ENCODE measurements around the gene MTARC2.
"Not testable (repeated sequence)": the region's sequence is repeated elsewhere in the genome, so short reads cannot be mapped to it uniquely, and the experiment has no call there.

Gene MTARC2

DNA sequence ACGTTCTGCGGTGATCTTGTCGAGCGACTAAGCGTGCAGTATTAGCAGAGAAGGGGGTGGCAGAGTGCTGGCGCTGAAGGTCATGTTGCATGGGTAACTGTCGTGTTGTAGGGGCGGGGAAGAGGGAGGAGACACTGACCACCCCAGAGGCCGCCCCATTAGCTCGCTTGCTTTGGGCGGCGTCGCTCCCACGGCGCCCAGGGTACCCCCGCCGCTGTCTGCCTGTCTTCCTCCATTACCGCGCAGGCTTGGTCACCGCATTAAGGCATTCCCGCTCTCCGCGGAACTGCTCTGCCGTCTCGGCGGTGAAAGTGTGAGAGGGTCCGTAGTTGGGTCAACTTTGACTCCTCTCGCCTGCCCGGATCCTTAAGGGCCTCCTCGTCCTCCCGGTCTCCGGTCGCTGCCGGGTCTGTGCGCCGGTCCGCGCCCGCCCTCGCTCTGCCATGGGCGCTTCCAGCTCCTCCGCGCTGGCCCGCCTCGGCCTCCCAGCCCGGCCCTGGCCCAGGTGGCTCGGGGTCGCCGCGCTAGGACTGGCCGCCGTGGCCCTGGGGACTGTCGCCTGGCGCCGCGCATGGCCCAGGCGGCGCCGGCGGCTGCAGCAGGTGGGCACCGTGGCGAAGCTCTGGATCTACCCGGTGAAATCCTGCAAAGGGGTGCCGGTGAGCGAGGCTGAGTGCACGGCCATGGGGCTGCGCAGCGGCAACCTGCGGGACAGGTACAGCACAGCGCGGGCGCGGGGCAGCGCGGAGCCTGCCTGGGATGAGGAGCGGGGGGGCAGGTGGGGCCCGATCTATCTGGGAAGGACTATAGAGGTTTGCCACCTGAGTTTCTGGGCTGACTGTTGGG lies at the start of gene MTARC2:
Gene MTARC2 (plus strand): TSS at position 234 of the 846 bp plus-strand sequence. CDS start 210 bp downstream, at position 444.
- DNase-seq: no peak

DNA sequence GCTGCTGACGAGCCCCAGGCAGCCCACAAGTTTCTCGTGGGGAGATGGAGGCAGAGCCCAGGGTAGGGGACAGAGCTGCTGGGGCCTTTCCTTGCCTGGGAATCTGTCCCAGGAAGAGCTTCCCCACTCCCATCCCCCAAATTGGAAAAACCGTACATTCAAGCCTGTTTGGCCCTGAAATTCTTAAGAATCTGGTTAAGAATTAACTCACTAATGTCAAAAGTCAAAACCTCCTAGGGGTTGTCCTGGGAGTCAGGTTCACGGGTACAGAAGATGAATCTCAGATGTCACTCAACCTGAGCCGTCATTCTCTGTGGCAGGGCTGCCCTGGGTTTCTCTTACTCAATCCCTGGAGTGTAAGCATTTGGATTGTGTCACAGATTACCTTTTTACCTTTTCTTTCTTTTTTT lies 49.5 kb upstream of the MTARC2 start:
- no peak for DNase-seq

DNA sequence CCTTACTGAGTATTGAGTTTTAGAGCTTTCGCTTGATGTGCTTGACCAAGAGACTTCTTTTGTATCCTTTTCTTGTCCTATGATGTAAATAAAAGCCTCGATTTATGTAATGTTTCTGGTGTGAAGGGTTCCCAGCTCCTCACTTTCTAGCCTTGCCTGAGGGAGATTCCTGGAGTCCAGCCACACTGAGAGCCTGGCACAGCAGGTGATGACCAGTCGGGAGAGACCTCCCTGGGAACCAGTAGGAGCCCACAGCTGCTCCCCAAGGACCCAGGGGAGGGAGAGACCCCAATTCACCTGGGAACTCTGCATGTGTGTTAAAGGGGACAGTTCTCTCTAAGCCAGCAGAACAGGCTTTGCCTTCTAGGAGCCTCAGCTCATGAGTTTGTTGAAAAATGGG lies 49.1 kb upstream of the MTARC2 start:
- DNase-seq: no peak

DNA sequence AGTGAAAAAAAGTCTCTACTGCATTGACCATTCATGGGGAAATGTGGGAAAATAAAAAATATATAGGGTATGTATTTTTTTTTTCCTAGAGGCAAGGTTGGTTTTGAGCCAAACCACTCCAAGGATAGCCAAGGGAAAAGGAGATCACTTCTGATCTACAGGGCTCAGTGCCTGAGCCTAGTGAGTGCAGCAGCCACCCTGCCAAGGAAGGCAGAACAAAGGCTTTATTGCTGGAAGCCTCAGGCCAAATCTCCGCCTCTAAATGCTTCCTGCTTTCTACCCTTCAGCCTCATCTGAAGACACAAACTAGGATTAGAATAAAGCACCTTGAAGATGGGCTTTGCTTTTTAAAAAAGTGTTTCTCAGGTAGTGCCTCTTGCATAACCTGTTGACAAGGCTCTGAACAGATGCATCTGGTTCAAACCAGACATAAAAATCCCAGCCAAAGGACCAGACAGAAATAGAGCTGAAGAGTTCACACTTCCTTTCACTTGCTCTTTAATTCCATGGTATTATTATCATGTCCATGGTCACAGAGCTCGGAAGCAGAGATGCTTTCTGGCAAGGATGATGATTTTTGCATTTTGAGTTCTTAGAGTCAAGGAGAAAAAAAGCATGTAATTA lies 47.5 kb upstream of the MTARC2 start:
- no peak for DNase-seq

DNA sequence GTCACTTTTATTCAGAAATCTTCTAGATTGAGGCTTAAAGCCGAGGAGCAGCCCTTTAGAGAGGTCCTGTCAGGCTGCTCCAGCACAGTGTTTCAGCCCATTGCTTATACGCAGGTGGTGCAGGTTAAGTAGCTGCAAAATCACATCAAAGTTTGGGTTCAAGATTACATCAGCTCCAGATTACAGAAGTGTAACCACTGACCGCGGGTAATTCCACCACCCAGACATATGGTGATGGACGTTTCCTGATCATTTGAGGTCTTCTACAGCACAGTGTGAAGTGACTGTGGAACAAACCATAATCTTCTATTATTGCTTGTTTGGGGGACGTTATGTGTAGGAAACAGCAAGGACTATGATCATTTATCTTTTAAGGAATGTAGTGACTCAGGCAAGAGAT lies 46.1 kb upstream of the MTARC2 start:
- DNase-seq: no peak

DNA sequence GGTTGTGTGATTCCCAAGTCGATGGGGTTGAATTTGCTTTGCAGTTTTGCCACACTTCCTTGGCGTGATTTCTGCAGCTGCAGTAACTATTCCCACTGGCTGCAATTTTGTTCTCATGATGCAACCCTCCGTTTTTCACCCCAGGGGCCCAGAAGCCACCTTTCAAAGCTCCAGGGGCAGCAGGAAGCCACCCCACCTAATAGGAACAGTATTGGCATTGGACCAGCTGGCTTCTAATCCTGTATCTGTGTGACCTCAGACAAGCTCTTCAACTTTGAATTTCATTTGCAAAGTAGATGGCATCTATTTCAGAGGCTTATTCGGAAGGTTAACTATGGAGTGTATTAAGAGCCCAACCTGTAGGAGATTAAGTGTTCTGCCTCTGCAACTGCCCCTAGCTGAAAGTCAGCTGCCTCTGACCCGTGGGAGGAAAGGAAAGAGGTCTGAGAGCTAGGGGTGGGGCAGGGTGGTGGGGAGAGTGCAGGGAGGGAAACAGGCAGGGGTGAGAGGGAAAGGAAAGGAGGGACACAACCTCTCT lies 45.3 kb upstream of the MTARC2 start:
- DNase-seq: no peak

DNA sequence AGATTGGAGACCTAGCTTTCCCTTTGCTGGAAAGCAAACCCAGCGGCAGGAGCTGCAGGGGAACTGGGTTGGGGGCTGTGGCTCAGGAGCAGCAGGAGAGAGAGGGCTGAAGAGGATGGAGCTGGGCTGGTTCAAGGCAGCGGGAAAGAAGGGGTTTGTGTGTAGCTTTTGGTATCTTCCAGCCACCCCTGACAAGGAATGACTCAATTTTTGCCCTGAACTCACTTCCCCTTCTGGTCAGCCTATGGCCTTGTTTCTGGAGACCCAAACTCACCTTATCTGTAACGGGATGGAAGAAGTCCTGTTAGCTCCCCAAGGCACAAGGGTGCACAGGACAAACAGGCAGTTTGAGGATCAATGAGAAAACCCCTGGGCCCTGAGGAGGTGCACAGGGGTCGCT lies 44.8 kb upstream of the MTARC2 start:
- no peak for DNase-seq

DNA sequence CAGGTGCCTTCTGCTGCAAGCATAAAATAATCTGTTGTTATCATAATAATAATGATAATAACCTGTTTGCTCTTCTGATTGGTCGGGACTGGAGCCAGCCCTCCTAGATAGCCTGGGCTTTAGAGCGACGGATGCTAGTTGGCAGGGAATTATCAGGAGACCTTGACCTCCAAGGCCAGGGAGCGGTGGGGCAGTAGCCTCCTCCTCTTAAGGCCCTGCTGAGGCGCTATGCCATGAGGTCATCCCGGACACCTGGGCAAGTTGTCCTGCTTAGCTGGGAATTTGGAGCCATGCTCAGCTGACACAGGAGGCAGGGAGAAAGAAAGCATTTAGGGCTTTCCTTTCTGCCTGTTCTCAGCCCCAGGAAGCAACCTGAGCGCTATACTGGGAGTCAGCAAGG lies 42.3 kb upstream of the MTARC2 start:
- DNase-seq: no peak

DNA sequence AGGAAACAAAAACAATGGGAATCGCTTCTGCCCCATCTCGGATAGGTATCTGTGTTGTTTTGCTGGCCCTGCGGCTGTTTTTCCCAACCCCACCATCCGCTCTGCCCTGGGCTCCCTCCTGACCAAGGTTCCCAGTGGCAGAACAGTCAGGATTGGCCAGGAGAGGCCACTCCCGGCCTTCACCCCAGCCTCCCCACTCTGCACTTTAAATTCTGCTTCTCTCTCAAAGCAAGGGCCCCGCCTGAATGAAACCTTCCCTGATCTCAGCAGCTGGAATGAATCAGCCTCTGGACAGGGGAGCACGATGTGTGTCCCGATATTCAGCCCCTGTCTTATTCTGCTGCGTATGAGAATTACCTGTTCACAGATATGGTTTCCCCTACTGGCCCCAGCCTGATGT lies 41.6 kb upstream of the MTARC2 start:
- DNase-seq: no peak

DNA sequence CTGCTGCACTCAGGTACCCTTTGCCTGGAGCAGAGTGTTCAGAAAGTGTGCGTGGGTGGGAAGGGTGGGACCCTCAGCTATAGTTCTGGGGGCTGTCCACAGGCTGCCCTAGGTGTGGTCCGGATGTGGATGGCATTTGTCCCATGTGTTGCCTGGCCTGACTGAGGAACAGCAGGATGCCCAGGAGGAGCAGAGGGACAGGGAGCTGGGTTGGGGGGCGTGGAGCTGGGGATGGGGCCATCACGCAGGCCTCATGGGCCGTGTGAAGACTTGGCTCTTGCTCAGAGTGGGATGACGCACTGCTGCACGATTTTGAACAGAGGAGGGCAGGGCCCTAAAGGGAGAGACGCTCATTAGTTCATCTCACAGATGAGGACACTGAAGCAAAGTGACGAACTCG lies 41.0 kb upstream of the MTARC2 start:
- DNase-seq: no peak

DNA sequence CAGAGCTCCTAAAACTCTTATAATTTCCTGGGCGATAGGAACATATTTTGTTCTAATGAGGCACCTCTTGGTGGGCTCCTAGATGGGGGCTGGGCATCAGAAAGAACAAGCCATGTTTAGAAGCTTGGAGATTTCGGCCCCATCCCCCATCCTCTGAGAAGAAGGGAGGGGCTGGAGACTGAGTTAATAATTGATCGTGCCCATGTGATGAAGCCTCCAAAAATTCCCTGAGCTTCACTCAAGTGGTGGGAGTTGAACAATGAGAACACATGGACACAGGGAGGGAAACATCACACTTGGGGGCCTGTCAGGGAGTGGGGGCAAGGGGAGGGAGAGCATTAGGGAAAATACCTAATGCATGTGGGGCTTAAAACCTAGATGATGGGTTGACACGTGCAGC lies 39.9 kb upstream of the MTARC2 start:
- DNase-seq: no peak

DNA sequence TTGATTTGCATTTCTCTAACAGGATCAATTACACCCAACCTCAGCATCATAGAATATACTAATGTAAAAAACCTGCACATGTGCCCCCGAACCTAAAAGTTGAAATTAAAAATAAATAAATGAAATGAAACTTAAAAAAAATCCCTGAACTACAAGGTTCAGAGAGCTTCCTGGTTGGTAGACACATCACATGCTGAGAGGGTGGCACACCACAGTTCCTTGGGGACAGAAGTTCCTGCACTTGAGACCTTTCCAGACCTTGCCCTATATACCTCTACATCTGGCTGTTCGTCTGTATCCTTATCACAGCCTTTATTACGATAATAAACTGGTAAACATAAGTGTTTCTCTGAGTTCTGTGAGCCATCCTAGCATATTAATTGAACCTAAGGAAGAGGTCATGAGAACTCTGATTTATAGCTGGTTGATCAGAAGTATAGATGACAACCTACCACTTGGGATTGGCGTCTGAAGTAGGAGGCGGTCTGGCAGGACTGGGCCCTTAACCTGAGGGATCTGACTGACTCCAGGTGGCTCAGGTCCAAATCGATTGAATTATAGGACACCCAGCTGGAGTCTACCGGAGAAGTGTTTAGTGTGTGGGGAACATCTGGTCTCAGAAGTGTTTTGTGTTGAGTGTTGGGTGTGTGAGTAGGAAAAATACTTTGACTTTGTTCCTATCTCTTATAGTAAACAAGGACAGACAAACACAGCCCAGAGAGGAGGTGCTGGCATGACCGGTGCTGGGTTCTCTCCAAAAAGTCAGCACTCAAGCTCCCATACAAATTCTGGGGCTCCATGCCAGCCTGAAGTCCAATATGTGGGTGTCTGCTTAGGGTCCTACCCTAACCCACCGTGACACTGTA lies 39.0 kb upstream of the MTARC2 start:
- no peak for DNase-seq

DNA sequence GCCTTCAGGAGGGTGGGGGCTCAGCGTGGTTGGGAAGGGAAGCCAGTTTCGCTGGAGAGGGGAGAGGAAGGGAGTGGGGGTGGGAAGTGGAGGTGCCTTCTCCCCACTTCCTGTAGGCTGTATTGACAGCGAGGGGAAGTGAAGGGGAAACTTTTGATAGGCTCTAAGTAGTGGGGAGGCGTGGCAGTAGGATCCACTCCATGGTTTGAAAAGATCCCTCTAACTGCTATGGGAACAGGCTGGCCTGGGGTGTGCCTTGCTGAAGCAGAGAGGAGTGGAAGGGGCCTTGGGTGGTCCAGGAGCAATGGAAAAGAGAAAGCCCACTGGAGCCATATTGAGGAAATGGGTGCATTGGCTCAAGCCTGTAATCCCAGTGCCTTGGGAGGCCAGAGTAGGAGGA lies 37.8 kb upstream of the MTARC2 start:
- no peak for DNase-seq

DNA sequence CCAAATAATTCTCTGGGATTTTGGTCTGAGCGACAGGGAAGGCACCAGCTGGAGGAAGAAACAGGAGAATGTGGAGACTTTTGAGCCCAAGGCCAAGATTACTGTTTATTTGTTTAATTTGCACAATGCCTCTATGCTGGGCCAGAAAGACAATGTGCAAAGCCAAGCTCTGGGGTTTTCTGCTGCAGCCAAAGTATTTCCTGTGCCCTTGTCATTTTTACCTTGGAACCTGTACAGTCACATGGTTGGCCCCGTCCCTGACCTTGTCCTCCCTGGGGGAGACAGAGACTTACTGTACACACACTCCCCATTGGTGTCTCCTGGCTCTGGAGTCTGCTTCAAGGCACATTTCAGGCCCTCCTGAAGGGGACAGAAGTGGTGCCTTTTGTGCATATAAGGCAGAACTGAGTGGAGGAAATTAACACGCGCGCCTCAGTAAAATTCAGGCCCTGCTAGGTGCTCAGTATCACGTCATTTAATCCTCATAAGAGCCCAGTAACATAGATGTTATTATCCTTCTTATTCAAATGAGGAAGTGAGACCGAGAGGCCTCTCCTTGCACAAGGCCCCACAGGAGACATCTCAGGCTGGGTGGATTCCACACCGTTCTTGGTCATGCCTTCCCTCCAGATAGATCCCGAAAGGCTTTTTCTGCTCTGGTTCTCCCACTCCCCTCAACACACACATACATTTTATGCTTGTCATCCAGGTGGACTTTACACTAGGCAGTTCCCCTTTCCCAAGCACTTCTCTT lies 36.9 kb upstream of the MTARC2 start:
- no peak for DNase-seq

DNA sequence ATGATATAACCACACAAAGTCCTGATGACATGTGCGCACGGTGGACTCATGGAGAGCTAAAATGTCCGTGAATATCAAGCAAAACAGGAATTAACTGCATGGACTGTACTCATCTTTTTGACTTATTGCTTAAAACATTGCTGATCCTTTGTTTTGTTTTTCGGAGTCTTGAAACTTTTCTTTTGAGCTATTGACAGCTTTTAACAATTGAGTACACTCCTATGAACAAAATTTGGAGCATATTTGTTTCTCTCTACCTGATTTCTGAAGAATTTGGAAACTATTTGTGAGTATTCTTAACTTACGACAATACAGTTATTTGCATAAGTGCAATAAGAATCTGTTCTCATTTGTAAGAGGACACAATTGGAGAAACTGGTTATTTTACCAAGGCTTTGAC lies 32.1 kb upstream of the MTARC2 start:
- not testable (repeated sequence) for DNase-seq

DNA sequence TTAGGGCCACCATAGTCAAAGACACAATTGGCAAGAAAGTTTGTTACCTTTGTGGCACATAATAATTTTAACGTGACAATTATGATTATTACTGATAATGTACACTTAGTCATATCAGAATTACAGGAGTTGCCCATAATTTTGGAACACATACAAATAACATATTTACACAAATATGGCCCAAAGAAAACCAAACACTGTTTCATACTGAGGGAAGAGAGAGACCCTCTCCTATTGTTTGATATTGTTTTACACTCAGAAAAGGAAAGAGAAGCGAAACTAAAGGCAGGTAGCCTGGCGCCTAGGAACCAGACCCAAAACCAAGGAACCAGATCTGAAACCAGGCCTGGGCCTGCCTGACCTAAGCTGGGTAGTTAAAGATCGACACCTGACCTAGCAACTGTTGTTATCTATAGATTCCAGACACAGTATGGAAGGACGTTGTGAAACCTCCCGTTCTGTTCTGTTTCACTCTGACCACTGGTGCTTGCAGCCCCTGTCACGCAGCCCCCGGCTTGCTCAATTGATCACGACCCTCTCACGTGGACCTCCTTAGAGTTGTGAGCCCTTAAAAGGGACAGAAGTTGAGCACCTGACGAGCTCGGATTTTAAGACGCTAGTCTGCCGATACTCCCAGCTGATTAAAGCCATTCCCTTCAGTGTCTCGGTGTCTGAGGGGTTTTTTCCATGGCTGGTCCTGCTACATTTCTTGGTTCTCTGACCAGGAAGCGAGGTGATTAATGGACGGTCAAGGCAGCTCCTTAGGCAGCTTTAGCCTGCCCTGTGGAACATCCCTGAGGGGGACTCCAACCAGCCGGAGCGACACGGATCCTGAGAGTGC lies 30.1 kb upstream of the MTARC2 start:
- DNase-seq: no peak

DNA sequence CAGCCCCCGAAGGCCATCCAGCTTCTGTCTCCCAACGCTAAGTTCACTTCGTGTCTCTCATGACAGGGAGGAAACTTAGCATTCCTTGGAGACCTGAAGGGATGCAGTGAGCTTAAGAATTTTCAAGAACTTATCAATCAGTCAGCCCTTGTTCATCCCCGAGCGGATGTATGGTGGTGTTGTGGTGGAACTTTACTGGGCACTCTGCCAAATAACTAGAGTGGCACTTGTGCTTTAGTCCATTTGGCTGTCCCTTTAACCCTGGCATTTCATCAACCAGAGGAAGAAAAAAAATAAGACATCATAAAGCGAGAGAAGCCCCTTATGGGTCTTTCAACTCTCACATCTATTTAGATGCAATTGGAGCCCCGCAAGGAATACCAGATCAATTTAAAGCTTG lies 26.9 kb upstream of the MTARC2 start:
- DNase-seq: not testable (repeated sequence)

DNA sequence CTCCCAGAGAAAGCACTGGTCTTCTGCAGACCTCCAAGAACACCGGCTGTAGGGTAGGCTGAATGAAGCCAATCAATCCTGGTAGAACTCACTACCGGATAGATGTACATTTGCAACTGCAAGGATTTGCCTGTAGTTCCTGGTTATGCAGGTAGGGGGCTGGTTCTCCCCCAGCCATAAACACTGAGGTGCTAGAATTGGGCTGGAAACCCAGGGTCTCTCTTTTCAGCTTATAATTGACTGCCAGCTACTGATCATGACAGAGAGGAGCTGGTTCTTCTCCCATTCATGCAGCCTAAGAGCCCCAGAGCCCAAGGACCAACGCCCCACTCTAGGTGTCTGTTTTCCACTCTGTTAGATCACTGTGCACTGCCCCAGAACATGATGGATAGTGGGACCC lies 21.5 kb upstream of the MTARC2 start:
- DNase-seq: no peak

DNA sequence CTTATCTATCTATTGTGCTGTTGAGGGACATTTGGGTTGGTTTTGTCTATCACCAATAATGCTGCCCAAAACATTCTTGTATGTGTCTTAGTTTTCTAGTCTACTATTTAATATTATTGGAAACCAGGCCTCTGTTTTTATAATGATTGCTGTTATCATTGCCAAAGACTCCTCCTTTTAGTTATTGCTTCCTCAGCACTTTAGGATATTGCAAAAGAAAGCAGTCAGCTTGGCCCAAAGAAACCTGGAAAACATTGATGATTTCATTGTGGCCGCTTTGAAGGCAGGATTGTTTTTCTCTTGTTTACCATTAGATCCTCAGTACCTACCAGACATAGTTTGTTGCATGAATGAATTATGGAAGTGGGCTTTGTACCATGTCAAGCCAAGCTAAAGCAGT lies 20.6 kb upstream of the MTARC2 start:
- DNase-seq: no peak

DNA sequence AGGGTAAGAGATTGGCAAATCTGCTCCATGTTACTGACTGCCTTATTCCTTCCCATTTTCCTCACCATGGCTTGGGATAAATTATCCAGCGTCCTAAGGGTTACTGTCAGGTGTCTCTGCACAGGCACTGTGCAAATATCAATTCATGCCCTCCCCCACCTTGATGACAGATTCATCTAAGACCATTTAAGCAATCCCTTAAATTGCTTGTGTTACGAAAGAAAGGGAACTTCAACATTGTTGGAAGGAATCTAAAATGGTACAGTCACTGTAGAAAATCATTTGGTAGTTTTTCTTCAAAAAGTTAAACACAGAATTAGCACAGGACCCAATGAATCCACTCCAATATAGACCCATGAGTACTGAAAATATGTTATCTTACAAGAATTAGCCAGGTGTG lies 17.6 kb upstream of the MTARC2 start:
- DNase-seq: no peak

DNA sequence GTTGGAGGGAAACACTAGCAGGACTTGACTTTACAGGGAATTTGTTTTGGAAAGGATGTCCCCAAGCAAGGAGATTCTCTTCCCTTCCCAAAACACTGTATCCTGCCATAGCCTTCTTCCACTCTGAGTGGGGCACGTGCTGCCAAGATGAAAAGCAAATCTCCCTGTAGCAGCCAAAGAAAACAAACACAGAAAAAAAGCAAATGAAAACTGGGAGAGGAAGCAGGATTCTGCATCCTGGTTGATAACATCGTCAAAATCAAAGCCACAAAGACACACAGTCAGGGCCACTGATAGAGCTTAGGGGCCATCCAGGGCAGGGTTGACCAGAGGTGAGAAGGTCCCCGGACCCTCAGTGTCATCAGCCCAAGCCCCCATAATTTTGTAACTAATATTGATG lies 16.0 kb upstream of the MTARC2 start:
- DNase-seq: no peak

DNA sequence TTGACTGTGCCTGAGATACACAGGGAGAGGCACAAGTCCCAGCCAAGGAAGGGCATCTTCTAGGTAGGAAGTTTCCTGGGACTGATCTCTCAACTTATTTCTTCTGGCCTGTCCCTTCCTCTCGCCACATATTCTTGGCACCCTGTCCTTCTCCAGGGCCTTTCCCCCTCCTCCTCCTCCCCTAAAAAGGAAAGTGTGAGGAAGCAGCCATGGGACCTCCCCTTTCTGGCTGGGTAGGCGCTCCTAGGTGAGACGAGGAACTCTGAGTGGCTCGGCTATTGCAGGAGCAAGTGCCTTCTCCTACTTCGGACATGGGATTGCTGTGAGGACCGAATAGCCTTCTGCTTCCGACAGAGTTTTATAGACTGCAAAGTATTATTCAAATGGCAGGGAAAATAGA lies 15.5 kb upstream of the MTARC2 start:
- DNase-seq: peak; percentile 20

Data from activated T-cell treated with anti-CD3 and anti-CD28 coated beads, Interleukin-2, amount 50 U/mL, for 1 hour (primary cell).